ENCODE measurements around the gene NAT9. TPM values are rescaled to one million over a fixed set of nuclear protein-coding genes. Genes with fewer than 3 reads are reported as not detected.

NAT9 gene
- total and polyA plus RNA-seq, 10 donors: 25.6 to 48.4 (median 38.5) TPM

DNA sequence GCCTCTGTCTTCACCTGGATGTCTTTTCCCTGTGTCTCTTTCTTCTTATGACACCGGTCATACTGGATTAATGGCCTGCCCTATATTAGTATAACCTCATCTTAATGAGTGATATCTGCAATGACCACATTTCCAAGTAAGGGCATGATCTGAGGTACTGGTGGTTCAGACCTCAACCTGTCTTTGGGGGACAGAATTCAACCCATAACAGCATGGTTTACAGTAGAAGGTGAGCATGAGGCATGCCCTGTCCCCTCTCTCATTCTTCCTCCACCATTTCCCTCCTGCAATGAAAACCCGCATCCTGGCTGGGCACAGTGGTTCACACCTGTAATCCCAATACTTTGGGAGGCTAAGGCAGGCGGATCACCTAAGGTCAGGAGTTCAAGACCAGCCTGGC lies 41.9 kb downstream of the NAT9 start:
- Histone ChIP-seq H3K27me3 (replicated peaks in 1 of 7) (peaks cover 0 to 29% (median 0%) of the 10 kb centered on the region in 7 donors), H3K4me1 (peaks cover 28 to 71% (median 57%) of the 10 kb centered on the region in 6 donors), H3K9me3 (no peaks in the 10 kb centered on the region), H3K4me3 (no peak overlapping the region), H3K27ac (no peak overlapping the region), H3K36me3 (no peaks in the 10 kb centered on the region)
- 92 to 100% (median 94%) methylated on average over 3 of the region's 3 CpGs for WGBS, 5 donors
- intact Hi-C loops (cut with DNase I; ENCODE audit: low total_unique reads): loop anchor here (2.0 kb wide), 1 partner anchor 77 kb away; no protein-coding TSS in a partner anchor
- DNase-seq: peak; percentile 11
- TF ChIP-seq, protein P1, sequence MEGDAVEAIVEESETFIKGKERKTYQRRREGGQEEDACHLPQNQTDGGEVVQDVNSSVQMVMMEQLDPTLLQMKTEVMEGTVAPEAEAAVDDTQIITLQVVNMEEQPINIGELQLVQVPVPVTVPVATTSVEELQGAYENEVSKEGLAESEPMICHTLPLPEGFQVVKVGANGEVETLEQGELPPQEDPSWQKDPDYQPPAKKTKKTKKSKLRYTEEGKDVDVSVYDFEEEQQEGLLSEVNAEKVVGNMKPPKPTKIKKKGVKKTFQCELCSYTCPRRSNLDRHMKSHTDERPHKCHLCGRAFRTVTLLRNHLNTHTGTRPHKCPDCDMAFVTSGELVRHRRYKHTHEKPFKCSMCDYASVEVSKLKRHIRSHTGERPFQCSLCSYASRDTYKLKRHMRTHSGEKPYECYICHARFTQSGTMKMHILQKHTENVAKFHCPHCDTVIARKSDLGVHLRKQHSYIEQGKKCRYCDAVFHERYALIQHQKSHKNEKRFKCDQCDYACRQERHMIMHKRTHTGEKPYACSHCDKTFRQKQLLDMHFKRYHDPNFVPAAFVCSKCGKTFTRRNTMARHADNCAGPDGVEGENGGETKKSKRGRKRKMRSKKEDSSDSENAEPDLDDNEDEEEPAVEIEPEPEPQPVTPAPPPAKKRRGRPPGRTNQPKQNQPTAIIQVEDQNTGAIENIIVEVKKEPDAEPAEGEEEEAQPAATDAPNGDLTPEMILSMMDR (IDR thresholded peaks at IDR 0.05 in 8 of 11, conservative IDR thresholded peaks at IDR 0.05 in 3 of 11): no peak
- TF ChIP-seq POLR2AphosphoS5 (IDR thresholded peaks at IDR 0.05) (no peak), POLR2A (IDR thresholded peaks at IDR 0.05) (no peak)

DNA sequence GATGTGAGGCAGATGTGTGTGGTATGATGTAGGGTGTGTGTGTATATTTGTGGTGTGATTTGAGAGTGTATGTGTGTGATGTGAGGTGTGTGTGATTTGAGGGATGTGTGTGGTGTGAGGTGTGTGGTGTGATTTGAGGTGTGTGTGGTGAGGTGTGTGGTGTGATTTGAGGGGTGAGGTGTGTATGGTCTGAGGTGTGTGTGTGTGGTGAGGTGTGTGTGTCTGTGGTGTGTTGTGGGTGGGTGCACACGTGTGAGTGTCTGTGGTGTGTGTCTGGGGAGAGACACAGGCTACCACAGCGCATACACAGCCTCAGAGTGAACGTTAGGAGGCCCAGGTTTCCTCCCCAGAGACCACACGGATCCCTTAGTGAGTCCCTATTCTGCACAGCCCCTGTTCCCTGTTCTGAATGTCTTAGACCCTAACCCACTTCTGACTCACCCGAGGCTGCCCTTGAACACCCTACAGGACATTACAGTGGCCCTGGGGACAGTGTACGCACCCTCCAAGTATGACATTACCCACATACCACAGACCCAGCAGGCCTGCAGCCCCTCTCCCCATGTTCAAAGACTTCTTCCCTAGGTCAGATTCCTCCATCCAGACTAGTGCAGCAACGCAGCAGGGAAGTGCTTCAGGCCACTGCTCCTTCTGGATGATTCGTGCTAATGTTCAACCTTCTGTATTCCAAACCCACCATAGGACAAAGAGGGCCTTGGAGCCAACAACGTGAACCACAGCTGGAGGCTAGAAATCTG lies 42.6 kb downstream of the NAT9 start:
- H3K27ac ChIP-seq: no peak overlapping the region
- peaks cover 22 to 63% (median 50%) of the 10 kb centered on the region in 6 donors for H3K4me1 ChIP-seq
- no peak overlapping the region for H3K4me3 ChIP-seq
- H3K27me3 ChIP-seq (replicated peaks in 1 of 7): peaks cover 0 to 25% (median 0%) of the 10 kb centered on the region in 7 donors
- intact Hi-C loops (cut with DNase I; ENCODE audit: low total_unique reads): loop anchor here (2.0 kb wide), 1 partner anchor 77 kb away; no protein-coding TSS in a partner anchor
- H3K36me3 ChIP-seq: no peaks in the 10 kb centered on the region
- whole genome bisulfite sequencing, 5 donors: 54 to 65% (median 59%) methylated on average over 9 of the region's 9 CpGs
- H3K9me3 ChIP-seq: no peaks in the 10 kb centered on the region
- TF ChIP-seq POLR2A (IDR thresholded peaks at IDR 0.05) (no peak), POLR2AphosphoS5 (IDR thresholded peaks at IDR 0.05) (no peak)
- TF ChIP-seq, protein P1 (IDR thresholded peaks at IDR 0.05 in 8 of 11, conservative IDR thresholded peaks at IDR 0.05 in 3 of 11): no peak
- DNase-seq: peak; percentile 35

DNA sequence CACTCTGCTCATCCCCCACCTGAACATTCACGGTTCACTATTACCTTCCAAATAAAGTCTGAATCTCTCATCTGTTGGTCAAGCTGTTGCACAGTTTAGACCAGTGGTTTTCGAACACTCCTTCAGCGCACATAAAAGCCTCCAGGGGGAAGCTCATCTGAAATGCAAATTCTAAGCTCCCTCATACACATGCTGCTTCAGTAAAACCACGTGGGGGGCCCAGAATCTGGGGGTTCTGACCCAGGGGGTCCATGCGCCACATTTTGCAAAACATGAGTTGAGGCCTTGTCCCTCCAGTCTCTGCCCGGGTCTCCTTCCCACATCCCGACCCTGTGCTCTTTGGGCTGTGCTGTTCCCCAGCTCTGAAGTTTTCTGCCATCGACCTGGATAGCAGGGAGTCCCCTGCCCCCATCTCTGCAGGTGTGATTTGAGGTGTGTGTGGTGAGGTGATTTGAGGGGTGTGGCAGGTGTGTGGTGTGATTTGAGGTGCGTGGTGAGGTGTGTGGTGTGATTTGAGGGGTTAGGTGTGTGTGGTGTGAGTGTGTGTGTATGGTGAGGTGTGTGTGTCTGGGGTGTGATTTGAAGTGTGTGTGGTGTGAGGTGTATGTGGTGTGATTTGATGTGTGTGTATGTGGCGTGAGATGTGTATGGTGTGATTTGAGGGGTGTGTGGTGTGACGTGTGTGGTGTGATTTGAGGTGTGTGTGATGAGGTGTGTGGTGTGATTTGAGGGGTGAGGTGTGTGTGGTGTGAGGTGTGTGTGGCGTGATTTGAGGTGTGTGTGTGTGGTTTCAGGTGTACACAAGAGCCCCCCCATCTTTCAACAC lies 43.9 kb downstream of the NAT9 start:
- 68 to 82% (median 80%) methylated on average over 12 of the region's 12 CpGs for WGBS, 5 donors
- Histone ChIP-seq H3K4me1 (peaks cover 13 to 51% (median 37%) of the 10 kb centered on the region in 6 donors), H3K27ac (no peak overlapping the region), H3K9me3 (no peaks in the 10 kb centered on the region), H3K4me3 (no peak overlapping the region), H3K27me3 (replicated peaks in 1 of 7) (peaks cover 0 to 12% (median 0%) of the 10 kb centered on the region in 7 donors), H3K36me3 (no peaks in the 10 kb centered on the region)
- TF ChIP-seq POLR2A (IDR thresholded peaks at IDR 0.05) (no peak), POLR2AphosphoS5 (IDR thresholded peaks at IDR 0.05) (no peak)
- TF ChIP-seq, protein P1 (IDR thresholded peaks at IDR 0.05 in 8 of 11, conservative IDR thresholded peaks at IDR 0.05 in 3 of 11): no peak
- DNase-seq: peak; percentile 66
- intact Hi-C loops (cut with DNase I; ENCODE audit: low total_unique reads): no loop called here

DNA sequence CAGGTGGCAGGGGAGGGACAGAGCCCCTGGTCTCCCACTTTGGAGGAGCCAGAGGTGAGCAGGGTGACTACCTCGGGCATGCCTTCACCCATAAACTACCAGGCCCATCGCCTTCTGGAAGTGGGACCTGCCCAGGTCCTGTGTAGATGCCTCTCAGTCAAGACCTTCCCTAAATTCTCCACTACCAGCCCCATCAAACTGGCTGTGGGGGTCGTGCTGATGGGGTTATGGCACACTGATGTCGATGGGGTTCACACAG lies 44.9 kb downstream of the NAT9 start:
- no peaks in the 10 kb centered on the region for H3K36me3 ChIP-seq
- no peak overlapping the region for H3K27ac ChIP-seq
- no peak overlapping the region for H3K4me3 ChIP-seq
- H3K4me1 ChIP-seq: peaks cover 13 to 41% (median 28%) of the 10 kb centered on the region in 6 donors
- H3K9me3 ChIP-seq: no peaks in the 10 kb centered on the region
- DNase-seq: peak; percentile 62
- WGBS, 5 donors: 70 to 89% (median 87%) methylated on average over 3 to 4 of the region's 4 CpGs
- H3K27me3 ChIP-seq (replicated peaks in 1 of 7): peaks cover 0 to 2% (median 0%) of the 10 kb centered on the region in 7 donors
- TF ChIP-seq POLR2A (IDR thresholded peaks at IDR 0.05): no peak
- TF ChIP-seq, protein P1 (IDR thresholded peaks at IDR 0.05 in 8 of 11, conservative IDR thresholded peaks at IDR 0.05 in 3 of 11): no peak
- TF ChIP-seq POLR2AphosphoS5 (IDR thresholded peaks at IDR 0.05): no peak
- intact Hi-C loops (cut with DNase I; ENCODE audit: low total_unique reads): no loop called here

Data from spleen (tissue), 11 donors.